NCI-H187 (cell line): Measurements from ENCODE around the gene TBCCD1.
"Not testable (repeated sequence)": the region's sequence is repeated elsewhere in the genome, so short reads cannot be mapped to it uniquely, and the experiment has no call there.

ENCODE experiments used
- DNase-seq, 2 experiments: peaks; one replicate each; lab custom pipeline; 2025; lab: John Stamatoyannopoulos, UW

The TBCCD1 gene

GRCh38 chr3:186594591-186595113, 27.5 kb upstream of the TBCCD1 start:
- no peak for DNase-seq

GRCh38 chr3:186593862-186594261, 26.7 kb upstream of the TBCCD1 start:
- no peak for DNase-seq

- no peak for DNase-seq
These were observed 25.5 kb upstream of the TBCCD1 start for GRCh38 chr3:186592682-186593081.

GRCh38 chr3:186590580-186591295, 23.6 kb upstream of the TBCCD1 start:
- no peak for DNase-seq

GRCh38 chr3:186589856-186590579, 22.9 kb upstream of the TBCCD1 start:
- DNase-seq = no peak

- DNase-seq = no peak
These were observed 22.0 kb upstream of the TBCCD1 start for GRCh38 chr3:186589121-186589520.

GRCh38 chr3:186588632-186589031, 21.5 kb upstream of the TBCCD1 start:
- no peak for DNase-seq

- DNase-seq = no peak
These were observed 20.0 kb upstream of the TBCCD1 start for GRCh38 chr3:186587183-186587582.

GRCh38 chr3:186586245-186586644, 19.1 kb upstream of the TBCCD1 start:
- not testable (repeated sequence) for DNase-seq

DNA sequence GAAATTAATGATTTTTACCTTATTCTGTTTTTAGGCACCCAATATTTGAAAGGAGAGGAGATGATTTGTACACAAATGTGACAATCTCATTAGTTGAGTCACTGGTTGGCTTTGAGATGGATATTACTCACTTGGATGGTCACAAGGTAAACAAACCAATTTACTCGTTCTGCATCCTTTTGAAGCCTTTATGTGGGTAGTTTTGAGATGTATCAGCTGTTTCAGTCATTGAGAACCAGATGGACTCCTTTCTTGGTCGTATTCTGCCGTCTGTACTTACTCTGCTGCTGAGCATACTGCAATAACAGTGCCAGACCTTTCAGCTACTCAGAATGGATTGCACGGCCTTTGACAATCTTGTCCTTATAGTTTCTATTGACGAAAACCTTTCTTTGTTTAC, 16.7 kb upstream of the TBCCD1 start:
- no peak for DNase-seq

GRCh38 chr3:186582541-186582940, 15.4 kb upstream of the TBCCD1 start:
- DNase-seq = no peak

DNA sequence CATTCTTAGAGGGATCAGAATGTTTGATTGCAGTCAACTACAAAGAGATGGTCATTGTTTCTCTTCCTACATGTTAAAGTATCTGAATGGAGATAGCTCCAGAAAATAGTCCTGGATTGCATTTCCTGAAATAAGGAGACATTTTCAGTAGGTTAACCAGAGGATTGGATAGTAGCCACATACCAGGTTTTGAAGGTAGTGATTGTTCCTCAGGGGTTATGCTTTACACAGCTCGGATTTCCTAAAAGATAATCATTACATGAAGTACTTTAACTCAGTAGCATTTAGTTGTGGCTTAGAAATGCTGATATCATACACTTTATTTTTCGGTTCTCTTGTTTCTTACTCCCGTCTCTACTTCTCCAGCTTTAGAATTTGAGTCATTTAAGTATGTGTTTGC, 13.6 kb upstream of the TBCCD1 start:
- DNase-seq = no peak

DNA sequence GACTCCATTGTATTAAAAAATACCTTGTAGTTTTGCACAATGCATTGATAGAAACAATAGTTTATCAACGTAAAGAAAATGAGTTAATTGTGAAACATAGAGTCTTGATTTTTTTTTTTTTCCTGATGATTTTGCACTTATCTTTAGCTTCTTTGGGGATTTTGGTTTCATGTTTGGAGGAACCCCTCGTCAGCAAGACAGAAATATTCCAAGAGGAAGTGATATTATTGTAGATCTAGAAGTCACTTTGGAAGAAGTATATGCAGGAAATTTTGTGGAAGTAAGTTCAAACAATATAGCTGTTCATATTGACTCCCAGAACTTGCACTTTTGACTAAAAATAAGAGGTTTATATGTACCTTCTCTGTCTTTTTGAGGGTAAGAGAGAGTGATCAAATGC, 10.4 kb upstream of the TBCCD1 start:
- DNase-seq = no peak

DNA sequence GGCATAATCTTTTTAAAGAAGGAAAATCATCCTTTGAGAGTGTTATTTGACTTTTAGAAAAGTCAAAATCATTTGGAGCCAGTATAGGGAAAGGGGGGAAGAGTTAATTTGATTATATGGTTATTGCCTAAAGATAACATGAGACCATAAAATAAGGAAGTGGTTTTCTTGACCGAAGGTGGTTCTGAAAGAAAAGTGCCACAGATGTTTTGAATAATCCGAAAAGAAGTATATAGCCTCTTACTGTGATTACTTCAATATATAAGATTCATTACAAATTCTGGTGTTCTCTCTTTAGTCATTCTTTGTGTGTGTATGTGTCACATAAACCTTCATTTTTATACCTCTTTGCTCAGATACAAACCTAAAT, 4.5 kb upstream of the TBCCD1 start:
- DNase-seq = no peak

DNA sequence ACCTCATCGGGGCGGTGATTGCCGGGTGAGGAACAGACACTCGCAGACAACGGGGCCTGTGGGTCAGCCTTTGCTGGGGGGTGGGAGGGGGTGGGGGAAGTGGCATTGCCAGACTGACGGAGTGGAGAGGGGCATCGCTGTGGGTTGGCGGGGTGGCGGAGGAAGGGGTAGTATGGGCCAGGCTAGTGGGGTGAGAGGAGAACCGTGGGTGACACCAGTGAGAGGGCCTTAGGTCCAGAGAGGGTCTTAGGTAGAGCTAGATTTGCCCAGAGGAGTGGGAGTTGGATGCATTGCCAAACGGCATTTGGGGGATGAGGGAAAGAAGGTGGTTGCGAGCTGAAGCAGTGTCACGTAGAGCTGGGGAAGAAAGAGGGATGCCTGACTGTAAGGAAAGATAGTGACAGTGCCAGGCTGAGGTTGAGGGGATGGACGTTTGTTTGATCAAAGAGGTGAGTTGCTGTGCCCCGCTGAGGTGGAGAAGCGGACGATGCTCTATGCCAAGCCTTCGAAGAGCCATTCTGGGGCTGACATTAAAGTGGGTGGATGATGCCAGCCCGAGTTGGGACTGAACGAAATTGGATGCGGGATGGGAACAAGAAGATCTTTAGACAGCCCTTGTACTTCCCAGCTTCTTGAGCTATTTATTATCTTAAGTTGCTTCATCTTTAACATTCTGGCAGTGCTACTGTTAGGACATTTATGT, 4.0 kb upstream of the TBCCD1 start:
- no peak for DNase-seq

GRCh38 chr3:186570096-186570940, 3.2 kb upstream of the TBCCD1 start, which contains the start of gene DNAJB11:
Gene DNAJB11 (plus strand): TSS chr3:186570720. CDS start chr3:186570898, 178 bp downstream.
- peak; percentile 89 to 97 for DNase-seq

DNA sequence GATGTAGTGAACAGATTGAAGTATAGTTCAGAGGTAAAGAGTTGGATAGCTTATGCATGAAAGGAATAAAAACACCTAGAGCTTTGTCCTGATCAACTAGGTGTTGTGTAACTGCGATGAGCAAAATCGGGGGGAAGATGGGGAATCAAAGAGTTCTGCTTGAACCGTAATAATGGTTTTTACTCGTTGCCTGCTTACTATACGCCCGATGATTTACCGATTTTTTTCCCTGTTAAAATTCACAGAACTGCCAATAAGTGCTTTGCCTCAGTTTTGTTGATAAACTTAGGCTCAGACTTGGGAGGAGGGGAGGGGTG, 2.6 kb upstream of the TBCCD1 start:
- no peak for DNase-seq

GRCh38 chr3:186569361-186569760, 2.2 kb upstream of the TBCCD1 start:
- DNase-seq = not testable (repeated sequence)

DNA sequence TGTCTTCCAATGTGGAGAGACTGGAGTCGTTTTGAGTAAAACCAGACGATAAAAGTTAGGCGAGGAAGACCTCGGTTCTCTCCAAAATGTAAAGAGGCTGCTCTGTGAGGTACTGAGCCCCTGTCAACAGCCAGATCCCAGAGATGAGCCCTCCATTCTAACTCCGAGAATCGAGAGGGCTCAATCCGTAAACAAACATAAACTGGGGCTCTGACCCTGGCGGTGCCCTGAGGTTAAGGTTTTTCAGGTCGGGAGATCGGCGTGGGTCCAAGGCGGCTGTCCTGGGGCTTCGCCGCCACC, 417 bp downstream of the TBCCD1 start:
- DNase-seq = no peak

DNA sequence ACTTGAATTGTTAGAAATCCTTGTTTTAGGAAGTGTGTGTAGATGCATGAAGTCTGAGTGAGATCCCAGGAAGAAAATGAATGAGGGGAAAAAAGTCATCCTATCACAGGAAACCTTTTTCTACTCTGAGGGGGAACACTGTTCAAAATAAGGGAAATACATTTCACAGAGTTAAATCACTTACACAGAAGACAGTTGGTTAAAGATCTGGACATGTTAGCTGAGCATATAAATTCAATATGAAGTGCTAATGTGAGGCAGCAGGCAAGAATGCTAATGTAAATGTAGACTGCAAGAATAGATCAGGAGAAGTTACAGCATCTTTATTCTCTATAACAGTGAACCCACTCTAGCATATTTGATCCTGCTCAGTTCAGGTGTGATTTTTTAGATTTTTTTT, 2.6 kb downstream of the TBCCD1 start:
- no peak for DNase-seq

- no peak for DNase-seq
These were observed 14.6 kb downstream of the TBCCD1 start for GRCh38 chr3:186552408-186553031.

GRCh38 chr3:186551387-186551786, 15.8 kb downstream of the TBCCD1 start:
- no peak for DNase-seq
